HG03103 (cell line): ENCODE results near the gene AJUBA.
"Not testable (repeated sequence)": the region's sequence is repeated elsewhere in the genome, so short reads cannot be mapped to it uniquely, and the experiment has no call there.

Experiments
- ATAC-seq: cut with Tn5 transposase; IDR thresholded peaks from one replicate; pipeline ENCODE4 v1.9.1; 2021; ENCODE audit warnings: low read depth; ENCODE audit not compliant: unreplicated experiment

AJUBA gene

GRCh38 chr14:22982477-22983245 lies at the start of gene AJUBA:
TSS of gene AJUBA (minus strand) at chr14:22982551. CDS start at chr14:22982266, 285 bp downstream.
- no peak for ATAC-seq

DNA sequence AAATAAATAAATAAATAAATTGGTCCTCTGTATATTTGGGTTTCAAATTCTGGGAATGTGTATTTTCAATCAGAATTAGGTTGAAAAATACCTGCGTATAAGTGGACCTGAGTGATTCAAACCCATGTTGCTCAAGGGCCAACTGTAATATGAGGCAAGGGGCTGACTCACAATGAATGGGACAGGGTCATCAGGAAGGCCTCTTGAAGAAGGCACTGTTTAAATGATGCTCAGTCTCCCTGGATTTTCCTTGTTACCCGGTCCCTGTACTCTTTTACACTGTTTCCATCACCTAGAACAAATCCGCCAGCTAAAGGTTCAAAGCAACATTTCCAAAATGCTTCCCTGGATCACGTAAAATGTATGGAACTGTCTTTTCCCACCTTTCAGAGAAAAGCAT lies 48.6 kb upstream of the AJUBA start:
- ATAC-seq: no peak

DNA sequence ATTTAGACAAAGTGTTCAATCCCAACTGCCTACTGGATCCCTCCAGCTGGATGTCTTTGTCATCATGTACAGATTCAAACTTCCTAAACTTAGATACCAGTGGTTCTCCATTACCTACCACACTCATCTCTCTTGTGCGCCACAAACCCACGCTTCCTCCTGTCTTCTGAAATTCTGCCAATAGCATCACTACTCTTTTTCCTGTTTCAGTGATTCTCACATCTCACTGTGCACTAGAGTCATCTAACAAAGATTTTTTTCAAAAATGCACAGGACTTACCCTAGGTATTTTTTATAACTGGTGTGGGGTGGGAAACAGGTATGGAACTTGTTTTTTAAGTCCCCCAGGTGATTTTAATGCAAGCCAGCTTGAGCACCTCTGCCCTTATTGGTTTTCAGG lies 46.4 kb upstream of the AJUBA start:
- no peak for ATAC-seq

- no peak for ATAC-seq
Observed at GRCh38 chr14:23025151-23025814, 42.9 kb upstream of the AJUBA start.

DNA sequence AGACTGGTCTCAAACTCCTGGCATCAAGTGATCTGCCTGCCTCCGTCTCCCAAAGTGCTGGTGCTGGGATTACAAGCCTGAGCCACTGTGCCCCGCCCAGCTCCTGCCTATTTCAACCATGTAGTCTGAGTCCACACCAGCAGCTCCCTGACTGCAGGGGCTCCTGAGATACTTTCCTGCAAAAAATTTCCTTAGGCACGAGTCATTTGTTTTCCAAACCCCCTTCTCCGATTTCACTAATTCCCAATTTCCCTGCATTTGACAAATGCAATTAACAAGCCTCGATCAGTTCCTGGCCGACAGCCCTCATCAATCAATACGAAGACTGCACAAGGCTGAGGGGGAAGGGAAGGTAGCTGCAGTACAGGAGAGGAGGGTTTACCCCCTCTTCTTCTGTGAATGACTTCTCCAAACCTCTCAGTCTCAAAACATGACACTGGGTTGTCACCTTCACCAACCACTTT lies 42.3 kb upstream of the AJUBA start:
- ATAC-seq: no peak

- no peak for ATAC-seq
Observed at GRCh38 chr14:23023795-23024152, 41.4 kb upstream of the AJUBA start.

GRCh38 chr14:23023022-23023794 lies 40.9 kb upstream of the AJUBA start:
- ATAC-seq: no peak

- no peak for ATAC-seq
Observed at GRCh38 chr14:23021889-23022442, 39.6 kb upstream of the AJUBA start.

DNA sequence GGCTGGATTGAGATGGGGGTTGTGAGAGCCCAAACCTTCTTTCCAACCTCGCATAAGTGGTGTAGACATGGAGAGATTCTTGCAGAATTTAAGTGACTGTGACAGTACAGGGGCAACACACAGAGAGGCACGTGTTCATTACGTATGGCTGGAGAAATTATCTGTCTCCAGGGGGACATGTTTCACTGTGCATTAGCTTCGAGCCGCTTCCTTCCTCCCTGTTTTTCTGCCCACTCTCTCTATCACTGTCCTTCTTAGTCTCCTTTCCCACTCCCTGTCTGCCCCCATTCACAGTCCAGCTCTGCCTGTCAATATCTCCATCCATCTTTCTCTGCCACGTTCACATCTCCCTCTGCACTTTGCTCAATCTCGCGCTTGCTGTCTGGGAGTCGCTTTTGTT lies 39.1 kb upstream of the AJUBA start:
- ATAC-seq: no peak

DNA sequence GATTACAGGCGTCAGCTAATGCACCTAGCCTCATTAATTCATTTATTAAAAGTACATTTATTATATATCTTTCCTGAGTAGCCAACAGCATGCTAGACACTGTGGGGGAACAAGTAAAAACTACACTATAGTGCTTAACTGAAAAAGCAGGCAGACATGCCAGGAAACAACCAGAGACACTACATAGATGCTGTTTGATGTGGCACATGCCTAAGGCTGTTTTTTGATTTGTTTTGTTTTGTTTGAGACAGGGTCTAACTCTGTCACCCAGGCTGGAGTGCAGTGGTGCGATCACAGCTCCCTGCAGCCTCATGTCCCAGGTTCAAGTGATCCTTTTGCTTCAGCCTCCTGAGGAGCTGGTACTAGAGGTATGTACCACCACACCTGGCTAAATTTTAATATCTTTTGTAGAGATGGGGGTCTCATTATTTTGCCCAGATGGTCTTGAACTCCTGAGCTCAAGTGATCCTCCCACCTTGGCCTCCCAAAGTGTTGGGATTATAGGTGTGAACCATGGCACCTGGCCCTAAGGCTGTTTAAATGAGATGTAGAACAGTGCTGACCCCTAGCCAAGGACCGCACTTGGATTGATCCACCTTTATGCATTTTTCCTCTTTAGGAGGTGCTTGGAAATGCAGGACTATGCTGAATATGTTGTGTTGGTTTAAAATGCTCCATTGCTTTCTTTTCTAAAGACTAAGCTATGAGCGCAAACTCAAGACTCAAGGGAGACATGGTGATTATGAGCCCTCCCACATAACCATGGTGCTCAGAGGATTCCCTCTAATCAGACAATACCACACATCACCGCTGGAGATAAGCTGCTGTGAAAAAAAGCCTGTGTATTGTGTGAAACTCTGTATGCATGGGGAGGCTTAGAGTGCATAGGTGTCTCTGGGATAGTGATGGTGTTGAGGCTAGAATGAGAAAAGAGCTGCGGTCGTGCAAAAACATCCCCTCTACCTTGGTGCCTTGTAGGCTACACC lies 38.1 kb upstream of the AJUBA start:
- no peak for ATAC-seq

DNA sequence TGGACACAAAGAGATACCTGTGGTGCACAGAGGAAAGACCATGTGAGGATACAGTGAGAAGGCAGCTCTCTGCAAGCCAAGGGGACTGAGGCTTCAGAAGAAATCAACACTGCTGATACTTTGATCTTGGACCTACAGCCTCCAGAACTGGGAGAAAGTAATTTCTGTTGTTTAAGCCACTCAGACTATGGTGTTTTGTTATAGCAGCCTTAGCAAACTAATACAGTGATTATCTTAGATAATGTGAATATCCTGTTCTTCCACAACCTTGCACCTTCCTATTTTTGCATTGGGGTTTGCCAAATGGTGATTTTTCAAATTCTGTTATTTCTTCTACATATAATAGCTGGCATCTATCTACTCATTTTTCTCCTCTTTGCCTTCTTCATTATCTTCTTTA lies 35.8 kb upstream of the AJUBA start:
- ATAC-seq: no peak

DNA sequence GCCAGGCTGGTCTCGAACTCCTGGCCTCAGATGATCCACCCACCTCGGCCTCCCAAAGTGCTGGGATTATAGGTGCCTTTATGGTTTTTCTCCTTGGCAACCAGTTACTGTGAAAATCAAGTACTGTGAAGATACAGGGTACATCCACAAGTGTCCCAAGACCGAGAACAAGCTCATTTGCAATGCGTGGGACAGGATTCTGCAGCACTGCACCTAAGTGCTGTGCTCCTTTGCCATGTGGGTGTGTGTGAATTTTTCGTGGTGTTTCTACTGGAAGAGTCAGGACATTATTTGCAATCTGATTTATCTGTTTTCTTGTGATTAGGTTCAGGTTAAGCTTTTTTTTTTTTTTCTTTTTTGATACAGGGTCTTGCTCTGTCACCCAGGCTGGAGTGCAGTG lies 34.7 kb upstream of the AJUBA start:
- no peak for ATAC-seq

GRCh38 chr14:23015618-23016017 lies 33.3 kb upstream of the AJUBA start:
- no peak for ATAC-seq

DNA sequence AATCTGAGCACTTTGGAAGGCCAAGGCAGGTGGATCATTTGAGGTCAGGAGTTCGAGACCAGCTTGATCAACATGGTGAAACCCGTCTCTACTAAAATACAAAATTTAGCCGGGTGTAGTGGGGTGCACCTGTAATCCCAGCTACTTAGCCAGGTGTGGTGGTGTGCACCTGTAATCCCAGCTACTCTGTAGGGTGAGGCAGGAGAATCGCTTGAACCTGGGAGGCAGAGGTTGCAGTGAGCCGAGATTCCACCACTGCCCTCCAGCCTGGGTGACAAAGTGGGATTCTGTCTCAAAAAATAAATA lies 31.4 kb upstream of the AJUBA start:
- not testable (repeated sequence) for ATAC-seq

- no peak for ATAC-seq
Observed at GRCh38 chr14:23013054-23013748, 30.9 kb upstream of the AJUBA start.

DNA sequence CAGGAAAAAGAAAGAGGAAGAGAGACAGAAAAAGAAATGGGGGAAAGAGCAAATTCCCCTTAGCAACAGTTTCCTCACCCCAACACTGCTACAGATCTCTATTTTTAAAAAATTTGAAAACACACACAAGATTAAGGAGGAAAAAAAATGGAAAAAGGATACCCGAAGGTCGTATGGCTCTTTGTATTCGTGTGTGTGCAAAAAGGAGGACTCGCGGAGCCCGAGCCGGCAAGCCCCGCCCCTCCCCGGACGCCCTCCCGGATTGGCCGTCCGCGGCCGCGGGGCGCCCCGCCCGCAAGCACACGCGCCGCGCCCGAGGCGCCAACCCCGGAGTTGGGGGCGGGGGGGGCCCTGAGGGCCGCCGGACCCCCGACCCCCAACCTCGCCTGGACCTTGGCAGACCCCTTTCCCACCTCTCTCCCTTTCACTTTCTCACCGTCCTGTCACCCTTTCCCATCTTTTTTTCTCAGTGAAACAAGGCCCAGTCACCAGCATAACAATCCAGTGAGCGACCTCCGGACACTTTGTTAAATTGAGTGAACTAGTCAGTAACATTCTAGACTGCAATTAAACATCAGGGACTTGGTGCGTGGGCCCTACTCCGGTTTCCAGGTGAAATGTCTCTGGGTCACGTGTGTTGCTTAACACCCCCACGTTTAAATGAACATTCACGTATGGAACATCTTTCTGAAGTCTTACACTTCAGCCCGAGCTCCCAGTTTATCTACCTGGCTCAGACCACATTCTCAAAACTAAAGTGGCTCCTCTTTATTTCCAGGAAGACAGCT lies 27.8 kb upstream of the AJUBA start, which contains the start of gene C14orf93:
C14orf93 (minus strand) TSS at position 205 of the 788 bp plus-strand sequence. CDS start 11,120 bp downstream, outside the sequence.
- no peak for ATAC-seq

DNA sequence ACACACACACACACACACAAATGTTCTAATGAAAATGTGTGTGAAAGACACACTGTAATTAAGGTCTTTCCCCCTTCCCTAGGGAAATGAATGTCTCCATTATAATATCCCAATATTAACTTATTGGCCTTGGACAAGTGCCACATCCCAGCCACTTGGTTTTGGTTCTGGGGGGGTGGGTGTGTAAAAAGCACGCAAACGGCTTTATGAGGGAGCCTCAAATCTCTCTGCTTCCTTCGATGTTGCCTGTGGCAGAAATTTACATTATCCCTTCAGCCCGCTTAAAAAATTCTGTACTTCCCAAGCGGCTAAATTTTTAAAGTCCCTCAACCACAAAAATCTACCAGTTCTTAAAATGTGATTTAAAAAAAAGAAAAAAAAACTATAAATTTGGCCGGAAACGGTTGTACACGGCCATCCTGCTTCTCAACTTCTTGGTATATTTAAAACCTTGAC lies 27.2 kb upstream of the AJUBA start:
- no peak for ATAC-seq

DNA sequence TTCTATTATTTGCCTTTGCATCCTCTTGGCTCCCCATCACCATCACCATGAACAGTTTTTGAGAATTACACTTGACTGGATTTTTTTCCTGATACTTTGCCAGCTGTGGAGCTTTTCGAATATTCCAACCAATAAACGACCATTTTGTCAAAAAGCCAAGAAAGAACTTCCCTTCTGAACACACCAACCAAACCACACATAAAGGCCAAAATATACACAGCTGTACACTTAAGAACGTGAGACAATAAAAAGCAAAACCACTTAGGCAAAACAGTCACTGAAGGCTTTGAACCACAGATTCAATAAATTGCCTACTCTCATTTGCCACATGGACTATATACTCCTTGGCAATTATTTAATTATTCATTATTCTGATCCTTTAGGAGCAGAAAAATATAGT lies 26.5 kb upstream of the AJUBA start:
- no peak for ATAC-seq
